Upper lobe of right lung (tissue), 1 donor: Measurements from ENCODE around the gene STK32C. TPM values are rescaled to one million over a fixed set of nuclear protein-coding genes. Genes with fewer than 3 reads are reported as not detected.

Experiments used
- ATAC-seq: fragments of 200-7000 bp; cut with Tn5 transposase; one replicate; pipeline ENCODE4 v1.9.1; 2020; ENCODE audit warnings: mild to moderate bottlenecking, moderate library complexity
- DNase-seq: peaks from one replicate; pipeline ENCODE4 v3.0.0-alpha.2; 2020
- H3K27ac ChIP-seq: fragments of 200-600 bp; one replicate; pipeline ENCODE4 v1.8.0; 2022
- H3K27me3 ChIP-seq: fragments of 200-600 bp; one replicate; pipeline ENCODE4 v1.8.0; 2022; ENCODE audit warnings: mild to moderate bottlenecking
- H3K36me3 ChIP-seq: fragments of 200-600 bp; one replicate; pipeline ENCODE4 v1.8.0; 2022
- H3K4me1 ChIP-seq: fragments of 200-600 bp; one replicate; pipeline ENCODE4 v1.8.0; 2022
- H3K4me3 ChIP-seq: fragments of 200-600 bp; one replicate; pipeline ENCODE4 v1.8.0; 2022; ENCODE audit warnings: mild to moderate bottlenecking
- H3K9me3 ChIP-seq: fragments of 200-600 bp; one replicate; pipeline ENCODE4 v1.8.0; 2022
- CTCF ChIP-seq: fragments of 200-600 bp; IDR thresholded peaks from one replicate; pipeline ENCODE4 v1.8.0; 2022; ENCODE audit warnings: antibody characterized with exemption
- intact Hi-C: fragments of 100-400 bp; cut with DNase I; formaldehyde crosslinking; loops from one replicate; pipeline ENCODE4 v1.11.0; 2022
- total RNA-seq: library from RNA; stranded (reverse); fragmentation: NEBNext Ultra II Directional; extraction: Animal tissue kit (Norgen Biotek cat#: 25700); gene quantifications from one replicate; pipeline ENCODE4 v1.2.1, GENCODE V29; 2021
- donor health status: DM: no; HTN: yes; CAD: no; lungs with severe emphysema.

STK32C gene
- total RNA-seq, 1 donor from 2014 or later: 13.2 TPM

GRCh38 chr10:132232981-132233380 lies 74.8 kb downstream of the STK32C start:
- peaks cover 9% of the 10 kb centered on the region for H3K4me1 ChIP-seq
- no peak overlapping the region for H3K4me3 ChIP-seq
- no peak for ATAC-seq
- TF ChIP-seq CTCF: no peak
- H3K27ac ChIP-seq: no peak overlapping the region
- no peak for DNase-seq
- intact Hi-C loops: no loop called here
- H3K36me3 ChIP-seq: no peaks in the 10 kb centered on the region
- no peaks in the 10 kb centered on the region for H3K9me3 ChIP-seq
- no peaks in the 10 kb centered on the region for H3K27me3 ChIP-seq

- H3K36me3 ChIP-seq: no peaks in the 10 kb centered on the region
- intact Hi-C loops: no loop called here
- no peaks in the 10 kb centered on the region for H3K9me3 ChIP-seq
- no peak overlapping the region for H3K27ac ChIP-seq
- no peak for DNase-seq
- no peaks in the 10 kb centered on the region for H3K27me3 ChIP-seq
- H3K4me3 ChIP-seq: no peak overlapping the region
- no peak for TF ChIP-seq CTCF
- peak; percentile 58 for ATAC-seq
- peaks cover 9% of the 10 kb centered on the region for H3K4me1 ChIP-seq
Observed at GRCh38 chr10:132232023-132232951, 75.5 kb downstream of the STK32C start.

GRCh38 chr10:132231656-132232022 lies 76.1 kb downstream of the STK32C start:
- intact Hi-C loops: no loop called here
- Histone ChIP-seq H3K27ac (no peak overlapping the region), H3K4me3 (no peak overlapping the region), H3K27me3 (no peaks in the 10 kb centered on the region), H3K36me3 (no peaks in the 10 kb centered on the region), H3K4me1 (peaks cover 9% of the 10 kb centered on the region), H3K9me3 (no peaks in the 10 kb centered on the region)
- DNase-seq (no peak), ATAC-seq (no peak)
- TF ChIP-seq CTCF: no peak

GRCh38 chr10:132230557-132231210 lies 77.1 kb downstream of the STK32C start:
- no peak for ATAC-seq
- no peaks in the 10 kb centered on the region for H3K9me3 ChIP-seq
- peak overlapping the region; percentile 59 for H3K27ac ChIP-seq
- DNase-seq: no peak
- H3K4me1 ChIP-seq: peaks cover 9% of the 10 kb centered on the region
- H3K36me3 ChIP-seq: no peaks in the 10 kb centered on the region
- no peak for TF ChIP-seq CTCF
- intact Hi-C loops: no loop called here
- H3K27me3 ChIP-seq: no peaks in the 10 kb centered on the region
- H3K4me3 ChIP-seq: peak overlapping the region; percentile 43

- Histone ChIP-seq H3K9me3 (no peaks in the 10 kb centered on the region), H3K4me3 (peak overlapping the region; percentile 43)
Observed at GRCh38 chr10:132229834-132230556, 77.8 kb downstream of the STK32C start.

More at GRCh38 chr10:132229834-132230556, 77.8 kb downstream of the STK32C start:
- Histone ChIP-seq H3K4me1 (peaks cover 9% of the 10 kb centered on the region), H3K27ac (peak overlapping the region; percentile 59), H3K36me3 (no peaks in the 10 kb centered on the region), H3K27me3 (no peaks in the 10 kb centered on the region)
- TF ChIP-seq CTCF: no peak
- intact Hi-C loops: loop anchor here (5.0 to 10.0 kb wide), 2 partner anchors 122 to 225 kb away; no protein-coding TSS in a partner anchor
- ATAC-seq (peak; percentile 66), DNase-seq (peak; percentile 74)
